PC-3 (cell line): ENCODE measurements around the gene HPSE2. TPM values are rescaled to one million over a fixed set of nuclear protein-coding genes. Genes with fewer than 3 reads are reported as not detected.

Experiments used
- ATAC-seq: fragments of 200-7000 bp; cut with Tn5 transposase; 2 replicates; pipeline ENCODE4 v1.9.1; 2020; ENCODE audit warnings: mild to moderate bottlenecking, moderate library complexity
- BruUV-seq: library from RNA; stranded (reverse); fragments of 400-500 nt; replicated peaks from 2 replicates; lab custom pipeline; 2021; lab: Mats Ljungman, UMichigan
- CTCF ChIA-PET: fragments of 300-600 bp; sonication (Branson Sonifier 250); formaldehyde crosslinking; loops from one replicate; lab custom pipeline; 2022; ENCODE audit warnings: antibody characterized with exemption; lab: Charles Lee
- POLR2A ChIA-PET: fragments of 300-600 bp; sonication (Branson Sonifier 250); formaldehyde crosslinking; loops from one replicate; lab custom pipeline; 2022; ENCODE audit warnings: antibody characterized with exemption; ENCODE audit not compliant: unreplicated experiment; lab: Charles Lee
- DNase-seq: peaks from one replicate; pipeline ENCODE4 v3.0.0-alpha.2; 2015
- H2AFZ ChIP-seq: fragments of 300-600 bp; sonication (generic); 2 replicates; pipeline ENCODE4 v1.6.0; 2016; ENCODE audit warnings: antibody characterized with exemption, low read length
- H3F3A ChIP-seq: fragments of 300-600 bp; sonication (generic); one replicate; pipeline ENCODE4 v1.6.0; 2017; ENCODE audit warnings: antibody characterized with exemption, low read length, control low read depth, mild to moderate bottlenecking; ENCODE audit not compliant: unreplicated experiment
- H3K27ac ChIP-seq: fragments of 300-600 bp; sonication (generic); 2 replicates; pipeline ENCODE4 v1.5.1; 2016; ENCODE audit warnings: mild to moderate bottlenecking, low read length
- H3K27me3 ChIP-seq: fragments of 300-600 bp; sonication (generic); 2 replicates; pipeline ENCODE4 v1.6.1; 2016; ENCODE audit warnings: low read length, mixed read lengths
- H3K36me3 ChIP-seq: fragments of 300-600 bp; sonication (generic); 2 replicates; pipeline ENCODE4 v1.6.1; 2016; ENCODE audit warnings: low read depth, mixed run types, low read length, mixed read lengths
- H3K4me1 ChIP-seq: fragments of 300-600 bp; sonication (generic); 2 replicates; pipeline ENCODE4 v1.5.1; 2016; ENCODE audit warnings: low read length; ENCODE audit not compliant: insufficient read depth
- H3K4me2 ChIP-seq: fragments of 300-600 bp; sonication (generic); 2 replicates; pipeline ENCODE4 v1.6.0; 2016; ENCODE audit warnings: low read length
- H3K4me3 ChIP-seq: fragments of 300-600 bp; sonication (generic); 2 replicates; pipeline ENCODE4 v1.5.1; 2016; ENCODE audit warnings: mild to moderate bottlenecking, low read length, mixed read lengths
- H3K79me2 ChIP-seq: fragments of 300-600 bp; sonication (generic); 2 replicates; pipeline ENCODE4 v1.6.1; 2017; ENCODE audit warnings: low read length, mixed read lengths
- H3K9ac ChIP-seq: fragments of 300-600 bp; sonication (generic); 2 replicates; pipeline ENCODE4 v1.6.0; 2016; ENCODE audit warnings: mild to moderate bottlenecking, low read length
- H3K9me2 ChIP-seq: fragments of 300-600 bp; sonication (generic); replicated peaks from 2 replicates; pipeline ENCODE4 v1.6.1; 2016; ENCODE audit warnings: mixed run types, low read length, mixed read lengths
- H3K9me3 ChIP-seq: fragments of 300-600 bp; sonication (generic); 2 replicates; pipeline ENCODE4 v1.6.1; 2016; ENCODE audit warnings: low read length, mixed read lengths
- H4K20me1 ChIP-seq: fragments of 300-600 bp; sonication (generic); 2 replicates; pipeline ENCODE4 v1.6.1; 2016; ENCODE audit warnings: low read length, mixed read lengths
- EZH2 ChIP-seq: fragments of 300-600 bp; sonication (generic); IDR thresholded peaks from one replicate; pipeline ENCODE4 v1.6.1; 2017; ENCODE audit warnings: antibody characterized with exemption, mild to moderate bottlenecking, low read length; ENCODE audit not compliant: unreplicated experiment
- EZH2phosphoT487 ChIP-seq: fragments of 300-600 bp; sonication (generic); IDR thresholded peaks from 2 replicates; pipeline ENCODE4 v1.6.1; 2018; ENCODE audit warnings: mild to moderate bottlenecking, antibody characterized with exemption, low read length, borderline replicate concordance
- intact Hi-C: fragments of 100-400 bp; cut with micrococcal nuclease; formaldehyde crosslinking; loops from 2 replicates; pipeline ENCODE4 v1.9.0; 2023
- total RNA-seq: library from RNA; depleted of rRNA; stranded (reverse); fragments of >200 nt; gene quantifications from 2 replicates; pipeline ENCODE4 v1.2.3, GENCODE V29; 2014
- TF ChIP-seq, protein P1 (sequence below): fragments of 300-600 bp; sonication (generic); conservative IDR thresholded peaks from 2 replicates; pipeline ENCODE4 v1.5.1; 2017; ENCODE audit warnings: antibody characterized with exemption, low read depth, mild to moderate bottlenecking, low read length

HPSE2 gene
- total RNA-seq, 1 experiment from 2014 or later = 0.15 TPM

DNA sequence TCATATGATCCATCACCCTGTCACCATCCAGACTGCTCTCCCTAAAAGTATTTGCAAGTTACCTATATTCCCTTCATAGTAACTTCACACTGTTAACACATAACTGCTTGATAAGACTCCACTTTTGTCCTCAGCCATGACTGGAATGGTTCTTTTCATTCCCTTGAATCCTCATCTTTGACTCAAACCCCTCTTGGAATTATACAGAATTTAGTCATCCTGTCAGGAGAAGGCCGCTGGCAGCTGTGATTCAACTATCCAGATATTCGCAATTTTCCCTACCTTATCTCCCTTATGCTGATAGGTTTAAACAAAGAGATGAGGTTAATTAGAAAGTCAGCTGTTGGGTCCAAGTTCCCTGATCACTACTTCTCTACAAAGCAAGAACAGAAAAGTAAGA, 646.0 kb downstream of the HPSE2 start:
- CTCF ChIA-PET = no interaction called here
- H3K9me3 ChIP-seq = no peaks in the 10 kb centered on the region
- intact Hi-C loops = no loop called here
- ATAC-seq (no peak), DNase-seq (no peak)
- H3F3A ChIP-seq = no peaks in the 10 kb centered on the region
- H3K36me3 ChIP-seq = no peaks in the 10 kb centered on the region
- no TSS peak for BruUV-seq
- no peak overlapping the region for H3K9ac ChIP-seq
- H2AFZ ChIP-seq = no peak overlapping the region
- H4K20me1 ChIP-seq = no peaks in the 10 kb centered on the region
- no peak overlapping the region for H3K4me3 ChIP-seq
- H3K27ac ChIP-seq = no peak overlapping the region
- TF ChIP-seq EZH2 (no peak), EZH2phosphoT487 (no peak)
- TF ChIP-seq, protein P1, sequence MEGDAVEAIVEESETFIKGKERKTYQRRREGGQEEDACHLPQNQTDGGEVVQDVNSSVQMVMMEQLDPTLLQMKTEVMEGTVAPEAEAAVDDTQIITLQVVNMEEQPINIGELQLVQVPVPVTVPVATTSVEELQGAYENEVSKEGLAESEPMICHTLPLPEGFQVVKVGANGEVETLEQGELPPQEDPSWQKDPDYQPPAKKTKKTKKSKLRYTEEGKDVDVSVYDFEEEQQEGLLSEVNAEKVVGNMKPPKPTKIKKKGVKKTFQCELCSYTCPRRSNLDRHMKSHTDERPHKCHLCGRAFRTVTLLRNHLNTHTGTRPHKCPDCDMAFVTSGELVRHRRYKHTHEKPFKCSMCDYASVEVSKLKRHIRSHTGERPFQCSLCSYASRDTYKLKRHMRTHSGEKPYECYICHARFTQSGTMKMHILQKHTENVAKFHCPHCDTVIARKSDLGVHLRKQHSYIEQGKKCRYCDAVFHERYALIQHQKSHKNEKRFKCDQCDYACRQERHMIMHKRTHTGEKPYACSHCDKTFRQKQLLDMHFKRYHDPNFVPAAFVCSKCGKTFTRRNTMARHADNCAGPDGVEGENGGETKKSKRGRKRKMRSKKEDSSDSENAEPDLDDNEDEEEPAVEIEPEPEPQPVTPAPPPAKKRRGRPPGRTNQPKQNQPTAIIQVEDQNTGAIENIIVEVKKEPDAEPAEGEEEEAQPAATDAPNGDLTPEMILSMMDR = no peak
- H3K4me1 ChIP-seq = no peaks in the 10 kb centered on the region
- POLR2A ChIA-PET = no interaction called here
- no peaks in the 10 kb centered on the region for H3K79me2 ChIP-seq
- H3K4me2 ChIP-seq = no peak overlapping the region
- H3K27me3 ChIP-seq = peaks cover under 1% of the 10 kb centered on the region; the same call in 1 of the 2 replicates
- H3K9me2 ChIP-seq = no peaks in the 10 kb centered on the region

DNA sequence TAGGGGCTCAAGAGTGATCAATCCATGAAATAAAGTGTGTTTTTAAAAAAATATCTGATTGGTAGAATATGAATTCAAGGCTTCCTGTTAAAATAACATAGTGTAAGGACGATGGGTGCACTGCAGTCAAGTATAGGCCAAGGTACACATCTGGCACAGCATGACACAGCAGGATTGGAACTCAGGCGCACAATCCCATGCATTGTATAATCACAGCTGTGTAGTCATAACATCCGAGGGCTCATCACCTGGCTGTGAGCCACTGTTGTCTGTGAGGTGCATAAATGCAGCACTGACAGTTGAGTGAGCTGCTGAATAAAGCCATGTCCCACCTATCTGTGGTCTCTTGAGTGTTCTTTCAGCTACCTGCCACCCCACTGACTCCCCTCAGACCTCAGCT, 646.6 kb downstream of the HPSE2 start:
- Histone ChIP-seq H3K4me3 (no peak overlapping the region), H3K4me2 (no peak overlapping the region), H4K20me1 (no peaks in the 10 kb centered on the region), H3F3A (no peaks in the 10 kb centered on the region), H3K27me3 (peaks cover 5% of the 10 kb centered on the region), H3K9me3 (no peaks in the 10 kb centered on the region), H3K79me2 (no peaks in the 10 kb centered on the region), H3K27ac (no peak overlapping the region), H3K4me1 (no peaks in the 10 kb centered on the region), H3K9ac (no peak overlapping the region), H3K36me3 (no peaks in the 10 kb centered on the region), H3K9me2 (no peaks in the 10 kb centered on the region), H2AFZ (no peak overlapping the region)
- DNase-seq (no peak), ATAC-seq (no peak)
- no TSS peak for BruUV-seq
- intact Hi-C loops = no loop called here
- TF ChIP-seq, protein P1 = no peak
- TF ChIP-seq EZH2 (no peak), EZH2phosphoT487 (no peak)
- ChIA-PET POLR2A (no interaction called here), CTCF (interaction anchor here (0.6 kb wide), 1 partner anchor 115 kb away, joined by 4 read pairs; no protein-coding TSS in a partner anchor)

DNA sequence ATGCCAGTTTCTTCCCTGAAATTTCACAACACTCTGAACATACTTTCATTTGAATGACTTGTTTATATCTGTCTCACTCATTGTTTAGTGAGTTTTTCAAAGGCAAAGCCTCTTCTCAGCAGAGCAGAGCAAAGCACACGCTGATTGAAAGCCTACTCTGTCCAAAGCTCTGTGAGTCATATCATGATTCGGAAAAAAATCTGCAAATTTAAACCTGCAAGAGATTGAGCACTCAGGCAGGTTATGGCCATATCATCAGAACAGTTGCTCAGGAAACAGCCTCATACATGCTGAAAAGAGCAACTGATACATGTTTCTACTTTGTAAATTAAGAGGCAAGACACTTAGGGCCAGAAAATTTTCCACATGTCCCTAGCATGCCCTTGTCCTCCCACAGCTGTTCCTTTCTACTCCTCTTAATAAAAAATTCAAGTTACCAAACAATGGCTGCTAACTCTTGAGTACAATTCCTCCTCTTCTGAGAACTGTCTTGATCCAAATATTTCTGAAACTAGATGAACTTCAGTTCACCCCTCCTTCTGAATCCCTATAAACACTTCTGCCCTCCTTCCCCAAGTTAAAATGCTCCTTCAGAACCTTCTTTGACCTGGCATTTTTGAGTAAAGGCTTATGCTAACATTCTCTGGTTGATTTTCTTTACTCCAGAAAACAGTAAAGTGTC, 648.4 kb downstream of the HPSE2 start:
- ChIA-PET CTCF (no interaction called here), POLR2A (no interaction called here)
- DNase-seq (no peak), ATAC-seq (no peak)
- Histone ChIP-seq H3K4me1 (no peaks in the 10 kb centered on the region), H3K9ac (no peak overlapping the region), H3K9me3 (no peaks in the 10 kb centered on the region), H3K79me2 (no peaks in the 10 kb centered on the region), H3K27me3 (peaks cover 9% of the 10 kb centered on the region), H2AFZ (no peak overlapping the region), H3K9me2 (no peaks in the 10 kb centered on the region), H3K27ac (no peak overlapping the region), H3K4me3 (no peak overlapping the region), H3F3A (no peaks in the 10 kb centered on the region), H3K4me2 (no peak overlapping the region), H3K36me3 (no peaks in the 10 kb centered on the region), H4K20me1 (no peaks in the 10 kb centered on the region)
- no TSS peak for BruUV-seq
- TF ChIP-seq, protein P1 = no peak
- TF ChIP-seq EZH2 = no peak
- TF ChIP-seq EZH2phosphoT487 = no peak
- intact Hi-C loops = no loop called here
